Activated CD4-positive, alpha-beta T cell treated with anti-CD3 and anti-CD28 coated beads, Interleukin-2, amount 50 U/mL, for 24 hours (primary cell): ENCODE measurements around the gene SMOC2.

Experiments
- DNase-seq, 2 donors: peaks; one replicate each; pipeline ENCODE4 v3.0.0-alpha.2; 2020; ENCODE audit warnings: low read depth in 1 of 2, low spot score in 1 of 2

SMOC2 gene

DNA sequence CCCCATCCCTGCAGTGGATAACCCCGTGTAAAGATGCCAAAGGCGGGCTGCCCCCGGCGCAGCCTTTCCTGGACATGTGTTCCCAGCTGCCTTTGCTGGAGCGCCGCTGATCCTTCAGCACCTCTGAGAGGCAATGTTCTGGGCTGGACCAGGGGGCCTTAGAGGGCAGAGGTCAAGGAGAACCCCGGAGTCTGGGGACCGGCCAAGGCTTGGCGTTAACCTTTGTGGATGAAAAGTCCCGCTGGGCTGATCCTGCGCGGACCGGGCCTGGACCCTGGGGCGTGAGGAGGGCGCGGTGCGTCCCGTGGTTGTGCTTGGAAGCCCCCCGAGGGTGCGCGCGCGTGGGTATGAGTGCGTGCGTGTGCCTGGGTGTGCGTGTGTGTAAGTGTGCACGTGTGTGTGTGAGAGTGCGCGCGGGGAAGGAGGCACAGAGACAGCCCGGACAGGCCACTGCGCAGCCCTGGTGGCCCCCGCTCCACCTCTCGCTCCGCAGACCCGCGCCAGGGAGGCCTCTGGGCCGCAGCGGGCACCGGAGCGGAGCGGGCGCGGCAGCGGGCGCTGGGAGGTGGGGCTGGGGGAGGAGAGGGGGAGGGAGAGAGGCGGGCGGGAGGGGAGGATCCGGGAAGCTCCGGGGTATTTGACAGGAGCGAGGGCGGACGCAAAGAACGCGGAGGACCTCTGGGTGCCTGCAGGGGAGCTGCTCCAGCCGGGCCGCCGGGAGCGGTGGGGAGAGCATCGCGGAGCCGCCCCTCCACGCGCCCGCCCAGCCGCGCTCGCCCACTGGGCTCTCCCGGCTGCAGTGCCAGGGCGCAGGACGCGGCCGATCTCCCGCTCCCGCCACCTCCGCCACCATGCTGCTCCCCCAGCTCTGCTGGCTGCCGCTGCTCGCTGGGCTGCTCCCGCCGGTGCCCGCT, at the start of gene SMOC2:
Gene SMOC2, plus strand, starts transcription at position 665 of the 914 bp plus-strand sequence. Its CDS starts 187 bp downstream, at position 852.
- no peak for DNase-seq

DNA sequence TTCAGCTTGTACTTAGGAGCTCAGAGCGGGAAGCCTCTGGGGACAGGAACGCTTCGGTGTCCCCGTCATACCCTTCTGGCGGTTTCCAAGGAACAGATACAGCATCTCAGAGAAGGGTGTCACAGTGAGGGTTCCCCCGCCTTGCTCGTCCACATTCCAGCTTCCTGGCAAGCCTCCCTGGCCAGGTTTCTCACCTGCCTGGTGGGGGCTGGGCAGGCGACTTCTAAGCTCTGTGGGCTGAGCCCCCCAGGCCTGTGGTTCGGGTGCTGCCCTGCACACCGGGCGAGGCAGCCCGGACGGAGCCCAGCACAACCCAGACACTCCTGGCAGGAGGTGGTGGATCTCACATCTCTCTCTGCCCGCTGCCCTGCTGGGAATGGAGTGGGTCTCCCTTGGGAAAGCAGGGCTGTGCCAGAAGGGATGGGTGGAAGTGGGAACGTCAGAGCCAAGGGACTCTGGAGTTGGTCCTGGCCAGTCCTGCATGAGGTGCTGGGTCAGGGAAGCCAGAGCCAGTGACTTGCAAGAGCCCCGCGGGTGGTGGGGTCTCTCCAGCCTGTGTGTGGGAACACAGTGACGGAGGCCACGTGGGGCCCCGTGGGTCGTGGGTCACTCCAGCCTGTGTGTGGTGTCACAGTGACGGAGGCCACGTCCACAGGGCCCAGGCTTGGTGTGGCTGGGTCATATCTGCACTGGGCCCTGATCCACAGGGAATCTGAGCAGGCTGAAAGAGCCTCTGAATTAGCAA, 47.7 kb upstream of the SMOC2 start:
- no peak for DNase-seq

GRCh38 chr6:168394606-168395005, 46.4 kb upstream of the SMOC2 start:
- DNase-seq, result no peak

GRCh38 chr6:168395983-168396382, 45.0 kb upstream of the SMOC2 start:
- no peak for DNase-seq

- no peak for DNase-seq
Measured at GRCh38 chr6:168396561-168396960, 44.4 kb upstream of the SMOC2 start.

GRCh38 chr6:168397012-168397411, 44.0 kb upstream of the SMOC2 start:
- no peak for DNase-seq

DNA sequence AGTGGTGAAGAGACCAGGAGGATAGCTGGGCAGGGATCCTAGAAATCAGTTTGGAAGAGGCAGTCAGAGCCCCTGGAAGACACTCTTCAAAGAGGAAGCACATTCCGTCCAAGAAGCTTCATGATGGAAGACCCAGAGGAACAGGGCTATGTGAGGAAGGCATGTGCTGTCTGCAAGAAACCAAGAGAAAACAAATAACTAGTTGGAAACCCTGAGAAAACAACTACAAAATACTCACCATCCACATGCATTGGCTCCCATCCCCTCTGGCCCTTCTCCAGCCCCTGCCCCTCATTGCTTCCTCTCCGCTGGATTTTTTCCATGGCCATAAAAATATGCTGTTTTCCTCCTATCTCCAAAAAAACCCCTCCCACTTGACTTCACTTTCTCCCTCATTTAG, 40.9 kb upstream of the SMOC2 start:
- DNase-seq, result no peak

- no peak for DNase-seq
Measured at GRCh38 chr6:168403370-168404005, 37.5 kb upstream of the SMOC2 start.

GRCh38 chr6:168404560-168404959, 36.4 kb upstream of the SMOC2 start:
- DNase-seq, result no peak

DNA sequence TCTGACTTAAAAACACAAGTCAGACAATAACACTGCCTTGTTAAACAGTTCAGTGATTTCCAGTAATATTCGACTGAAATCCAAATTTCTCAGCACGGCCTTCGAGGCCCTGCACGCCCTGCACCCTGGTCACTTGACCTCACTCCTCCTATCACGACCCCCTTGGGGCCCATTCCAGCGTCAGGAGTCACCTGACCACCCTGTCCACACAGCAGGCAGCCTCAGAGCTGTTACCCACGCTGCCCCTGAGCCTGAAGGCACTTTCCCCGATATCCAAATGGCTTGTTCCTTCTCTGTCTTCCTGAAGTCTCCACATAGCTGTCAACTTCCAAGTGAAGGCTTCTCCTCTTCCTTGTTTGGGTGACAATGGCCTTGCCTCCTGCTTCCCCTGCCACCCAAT, 33.1 kb upstream of the SMOC2 start:
- no peak for DNase-seq

- no peak for DNase-seq
Measured at GRCh38 chr6:168408504-168409136, 32.4 kb upstream of the SMOC2 start.

DNA sequence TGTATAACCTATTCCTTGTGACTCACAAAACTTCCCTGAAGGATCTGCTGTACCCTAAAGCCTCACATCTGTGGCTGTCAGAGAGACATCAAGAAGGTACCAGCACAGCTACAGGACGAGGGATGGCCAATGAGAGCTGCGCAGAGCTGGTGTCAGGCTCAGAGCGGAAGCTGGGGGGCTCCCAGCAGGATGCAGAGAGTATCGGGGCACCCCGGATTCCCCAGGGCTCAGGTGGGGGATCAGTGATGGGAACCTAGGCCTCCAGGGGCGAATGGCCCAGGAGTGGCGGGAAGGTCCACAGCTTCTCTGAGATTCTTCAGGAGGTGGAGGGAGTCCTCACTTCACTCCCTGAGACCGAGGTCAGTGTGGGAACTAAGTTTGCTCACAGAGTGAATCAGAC, 30.9 kb upstream of the SMOC2 start:
- no peak for DNase-seq

GRCh38 chr6:168410554-168411011, 30.4 kb upstream of the SMOC2 start:
- no peak for DNase-seq

- no peak for DNase-seq
Measured at GRCh38 chr6:168411130-168411529, 29.9 kb upstream of the SMOC2 start.

GRCh38 chr6:168411793-168412192, 29.2 kb upstream of the SMOC2 start:
- no peak for DNase-seq

DNA sequence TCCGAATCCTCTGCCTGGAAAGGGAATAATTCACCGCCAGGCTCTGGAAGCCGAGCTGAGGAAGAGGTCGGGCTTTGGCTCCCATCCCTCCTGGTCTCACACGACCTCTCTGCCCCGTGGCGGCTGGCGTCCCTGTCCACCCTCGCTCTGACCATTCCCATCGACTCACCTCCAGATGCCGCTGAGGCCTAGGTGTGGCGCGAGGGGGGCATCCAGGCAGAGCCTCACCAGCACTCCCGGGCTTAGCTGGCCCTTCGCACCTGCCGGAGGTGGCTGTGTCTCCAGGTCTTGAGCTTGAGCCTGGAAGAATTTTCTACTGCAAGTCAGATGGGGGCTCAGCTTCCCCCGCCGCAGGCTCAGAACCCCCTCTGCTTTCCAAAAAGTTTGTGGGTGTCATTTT, 28.5 kb upstream of the SMOC2 start:
- no peak for DNase-seq

DNA sequence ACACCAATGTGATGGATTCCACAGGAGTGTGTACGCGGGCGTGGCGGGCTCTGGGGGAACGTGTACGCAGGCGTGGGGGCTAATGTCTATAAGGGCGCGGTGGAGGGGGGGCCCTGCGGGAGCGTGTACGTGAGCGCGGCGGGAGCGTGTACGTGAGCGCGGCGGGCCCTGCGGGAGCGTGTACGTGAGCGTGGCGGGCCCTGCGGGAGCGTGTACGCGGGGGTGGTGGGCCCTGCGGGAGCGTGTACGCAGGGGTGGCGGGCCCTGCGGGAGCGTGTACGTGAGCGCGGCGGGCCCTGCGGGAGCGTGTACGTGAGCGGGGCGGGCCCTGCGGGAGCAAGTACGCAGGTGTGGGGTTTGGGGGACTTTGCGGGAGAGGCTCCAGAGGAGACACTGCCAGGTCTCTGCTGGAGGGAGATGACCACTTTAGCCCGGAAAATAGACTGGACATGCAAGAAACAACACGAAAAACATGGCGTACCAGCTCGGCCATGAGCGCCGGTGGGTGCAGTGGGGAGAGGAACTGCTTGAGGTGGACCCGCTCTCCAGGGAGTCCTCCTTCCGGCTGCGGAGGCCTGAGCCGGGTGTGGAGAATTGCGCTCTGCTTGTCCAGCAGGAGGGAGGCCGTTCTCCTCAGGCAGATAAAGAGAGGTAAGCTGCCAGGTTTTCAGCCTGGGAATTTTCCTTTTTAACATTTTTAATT, 27.8 kb upstream of the SMOC2 start:
- DNase-seq, result no peak

GRCh38 chr6:168413856-168414255, 27.1 kb upstream of the SMOC2 start:
- no peak for DNase-seq

DNA sequence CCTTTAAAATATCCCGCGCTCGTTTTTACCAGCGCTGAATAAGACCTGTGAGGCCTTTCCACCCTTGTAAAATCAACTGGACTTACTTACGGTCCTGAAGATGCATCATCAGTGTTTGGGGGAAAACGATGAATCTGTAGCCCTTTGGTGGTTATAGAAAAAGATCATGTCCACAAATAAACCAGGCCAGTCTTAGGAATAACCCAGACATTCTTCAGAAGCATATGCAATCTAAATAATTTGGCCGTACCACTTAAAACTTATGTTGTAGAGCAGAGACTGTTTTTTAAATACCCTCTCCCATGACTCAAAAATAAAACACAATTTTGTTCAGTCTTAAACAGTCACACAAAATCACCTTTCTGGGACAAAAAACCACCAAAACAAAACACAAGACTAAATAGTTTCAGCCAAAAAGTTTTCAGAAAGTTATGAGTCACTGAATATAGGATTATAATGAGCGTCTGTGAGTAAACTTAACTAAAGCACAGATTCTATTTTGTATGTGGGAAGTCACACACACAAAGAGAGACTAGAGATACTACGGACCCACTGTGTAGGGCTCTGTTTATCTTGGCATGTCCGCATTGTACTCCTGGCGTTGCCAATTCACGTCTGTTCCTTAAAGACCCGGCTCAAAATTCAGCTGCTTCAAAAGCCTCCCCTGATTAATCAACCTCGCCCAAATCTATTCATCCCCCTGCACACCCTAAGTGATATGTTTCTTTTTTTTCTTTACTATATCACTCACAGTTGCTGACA, 26.5 kb upstream of the SMOC2 start:
- no peak for DNase-seq
